Hematopoietic multipotent progenitor cell (in vitro differentiated cells): ENCODE measurements around the gene CCDC28A. TPM values are rescaled to one million over a fixed set of nuclear protein-coding genes. Genes with fewer than 3 reads are reported as not detected.
A peak's percentile ranks its signal among the peaks of the same experiment; 100 is the strongest.
"Not testable (repeated sequence)": the region's sequence is repeated elsewhere in the genome, so short reads cannot be mapped to it uniquely, and the experiment has no call there.

Experiments used
- DNase-seq, 3 donors: peaks; one replicate each; pipeline ENCODE4 v3.0.0-alpha.2; 2011 to 2015; ENCODE audit warnings: low read depth in 2 of 3, low spot score in 2 of 3
- total RNA-seq: library from RNA; depleted of rRNA; stranded (reverse); fragments of >200 nt; gene quantifications from one replicate; pipeline ENCODE4 v1.2.3, GENCODE V29; 2012

CCDC28A gene
- total RNA-seq, result 13.7 TPM

GRCh38 chr6:138773177-138774091 is at the start of gene CCDC28A:
CCDC28A (plus strand) TSS chr6:138773769; CDS start chr6:138776121, 2,352 bp downstream.
- DNase-seq, result peak; percentile 89 to 98 (median 96)

GRCh38 chr6:138724015-138724414 is 49.6 kb upstream of the CCDC28A start:
- DNase-seq, result peak in 1 of 3 donors; percentile 11

- DNase-seq, result no peak
Measured at GRCh38 chr6:138726066-138726756, 47.4 kb upstream of the CCDC28A start.

- no peak for DNase-seq
Measured at GRCh38 chr6:138726757-138727097, 46.8 kb upstream of the CCDC28A start.

- no peak for DNase-seq
Measured at GRCh38 chr6:138727182-138727581, 46.4 kb upstream of the CCDC28A start.

- peak in 2 of 3 donors; percentile 13 to 37 for DNase-seq
Measured at GRCh38 chr6:138728662-138729061, 44.9 kb upstream of the CCDC28A start.

GRCh38 chr6:138730037-138730436 is 43.5 kb upstream of the CCDC28A start:
- DNase-seq, result not testable (repeated sequence)

- no peak for DNase-seq
Measured at GRCh38 chr6:138734585-138734984, 39.0 kb upstream of the CCDC28A start.

- no peak for DNase-seq
Measured at GRCh38 chr6:138736640-138737039, 36.9 kb upstream of the CCDC28A start.

- no peak for DNase-seq
Measured at GRCh38 chr6:138752017-138752416, 21.6 kb upstream of the CCDC28A start.

- no peak for DNase-seq
Measured at GRCh38 chr6:138757136-138757535, 16.4 kb upstream of the CCDC28A start.

GRCh38 chr6:138765896-138766655 is 7.5 kb upstream of the CCDC28A start:
- DNase-seq, result peak in 2 of 3 donors; percentile 24 to 82

GRCh38 chr6:138769102-138769676 is 4.4 kb upstream of the CCDC28A start:
- DNase-seq, result peak in 2 of 3 donors; percentile 81 to 92

- DNase-seq, result peak in 1 of 3 donors; percentile 9
Measured at GRCh38 chr6:138772596-138773176, 883 bp upstream of the CCDC28A start.

GRCh38 chr6:138774370-138774769 is 801 bp downstream of the CCDC28A start:
- no peak for DNase-seq

GRCh38 chr6:138776659-138777058 is 3.1 kb downstream of the CCDC28A start:
- no peak for DNase-seq

GRCh38 chr6:138778331-138778730 is 4.8 kb downstream of the CCDC28A start:
- no peak for DNase-seq

GRCh38 chr6:138782243-138782642 is 8.7 kb downstream of the CCDC28A start:
- DNase-seq, result no peak

- no peak for DNase-seq
Measured at GRCh38 chr6:138785079-138785478, 11.5 kb downstream of the CCDC28A start.

- no peak for DNase-seq
Measured at GRCh38 chr6:138785980-138786379, 12.4 kb downstream of the CCDC28A start.
